A549 treated with CORT108297 at 1 μM for 4 hours (cell line): ENCODE results near the gene PALM2AKAP2. TPM values are rescaled to one million over a fixed set of nuclear protein-coding genes. Genes with fewer than 3 reads are reported as not detected.

Experiments
- total RNA-seq: library from RNA; stranded (reverse); fragments of 200-300 nt; extraction: Qiagen RNA extraction; gene quantifications from 5 replicates; pipeline ENCODE4 v1.2.3, GENCODE V29; 2022

The PALM2AKAP2 gene
- 0.06 to 0.68 TPM (median 0.25 TPM) in 5 replicates for total RNA-seq

DNA sequence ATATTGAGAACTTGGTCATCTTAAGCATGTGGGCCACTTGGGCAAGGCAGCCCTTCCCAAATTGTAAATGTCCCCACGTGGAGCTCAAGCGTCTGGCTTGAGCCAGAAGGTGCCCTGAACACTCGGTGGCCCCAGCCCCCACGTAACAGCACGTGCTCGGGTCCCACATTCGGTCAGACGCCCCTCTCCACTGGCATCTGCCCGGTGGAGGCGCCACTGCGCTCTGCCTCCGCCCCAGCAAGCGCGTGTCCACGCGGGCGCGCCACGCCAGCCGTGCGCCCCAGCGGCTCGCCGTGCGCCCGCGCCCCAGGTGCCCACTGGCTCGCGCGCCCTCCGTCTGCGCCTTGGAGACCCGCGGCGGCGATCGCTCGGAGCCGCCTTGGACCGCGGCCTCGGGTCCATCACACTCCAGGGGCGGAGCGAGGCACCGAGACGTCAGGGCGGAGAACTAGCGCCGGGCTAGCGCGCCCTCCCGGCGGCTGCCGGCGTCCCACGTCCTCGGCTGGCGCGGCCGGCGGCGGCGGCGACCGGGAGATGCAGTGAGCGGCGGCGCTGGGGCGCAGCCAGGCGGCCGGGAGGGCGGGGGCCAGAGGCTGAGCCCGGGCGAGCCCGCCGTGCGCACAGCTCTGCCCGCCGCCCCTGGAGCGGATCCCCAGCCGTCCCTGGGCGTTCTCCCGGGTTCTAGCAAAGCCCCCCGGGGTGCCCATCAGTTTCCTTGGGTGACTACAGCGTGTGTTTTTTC is at the start of gene PALM2AKAP2:
PALM2AKAP2 (plus strand) TSS at position 488 of the 742 bp plus-strand sequence. CDS start 291 bp downstream, outside the sequence.

